Stimulated activated naive CD4-positive, alpha-beta T cell treated with Interleukin-2 at 50 U/mL for 16 hours (primary cell): ENCODE measurements around the gene WWOX.

ENCODE experiments used
- DNase-seq: peaks from one replicate; lab custom pipeline; 2025; lab: John Stamatoyannopoulos, UW

WWOX gene

DNA sequence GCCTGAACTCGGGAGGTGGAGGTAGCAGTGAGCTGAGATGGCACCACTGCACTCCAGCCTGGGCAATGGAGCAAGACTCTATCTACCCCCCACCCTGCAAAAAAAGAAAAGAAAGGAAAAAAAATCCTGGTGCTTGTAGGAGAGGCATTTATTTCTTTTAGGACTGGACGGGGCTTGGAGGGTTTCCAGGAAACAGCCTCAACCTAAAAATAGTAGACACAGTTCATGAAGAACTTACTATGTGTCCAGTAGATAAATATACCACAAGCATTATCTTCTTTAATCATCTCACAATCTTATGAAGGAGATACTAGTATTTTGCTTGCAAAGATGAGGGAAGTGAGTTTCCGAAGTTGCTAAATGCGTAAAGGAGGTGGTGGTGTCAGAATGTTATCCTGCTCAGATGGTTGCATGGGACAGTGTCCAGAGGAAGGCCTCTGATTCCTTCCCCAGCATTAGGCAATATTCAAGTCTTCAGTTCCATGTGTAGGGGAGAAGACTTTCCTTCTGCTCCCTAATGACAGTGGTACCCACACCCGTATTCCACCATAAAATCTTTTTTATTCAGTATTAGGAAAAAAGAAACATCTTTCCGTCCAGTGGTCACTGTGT, 263.2 kb downstream of the WWOX start:
- no peak for DNase-seq

DNA sequence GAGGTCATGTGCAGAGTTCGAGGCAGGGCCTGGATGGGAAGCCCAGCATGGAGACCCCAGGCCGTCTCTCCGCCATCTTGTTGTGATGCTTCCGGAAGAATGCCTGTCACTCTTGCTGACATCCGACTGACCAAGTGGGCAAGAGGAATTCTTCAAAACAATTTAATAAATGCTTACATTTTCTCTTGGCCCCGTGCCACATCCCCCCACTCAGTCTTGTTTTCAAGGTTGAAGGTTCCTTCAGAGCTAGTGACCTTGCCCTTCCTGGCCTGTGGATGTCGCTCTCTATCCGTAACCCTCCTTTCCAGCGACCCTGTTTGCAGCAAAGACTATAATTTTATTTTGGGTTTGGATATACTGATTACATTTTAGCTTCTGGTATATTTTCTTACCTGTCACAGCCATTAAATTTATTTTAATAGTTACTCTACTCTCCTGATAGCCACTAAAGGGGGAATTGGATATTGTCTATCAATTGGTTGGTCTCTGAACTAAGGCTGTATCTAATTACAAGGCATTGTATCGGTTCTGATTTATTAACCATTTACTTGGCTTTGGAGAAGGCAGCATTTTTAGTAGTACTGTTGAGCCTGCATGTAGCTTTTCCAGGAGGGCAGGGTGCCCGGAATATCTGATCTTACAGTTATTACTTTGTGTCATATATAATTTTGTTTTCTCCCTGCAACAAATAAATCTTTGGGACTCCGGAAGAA, 264.5 kb downstream of the WWOX start:
- no peak for DNase-seq

DNA sequence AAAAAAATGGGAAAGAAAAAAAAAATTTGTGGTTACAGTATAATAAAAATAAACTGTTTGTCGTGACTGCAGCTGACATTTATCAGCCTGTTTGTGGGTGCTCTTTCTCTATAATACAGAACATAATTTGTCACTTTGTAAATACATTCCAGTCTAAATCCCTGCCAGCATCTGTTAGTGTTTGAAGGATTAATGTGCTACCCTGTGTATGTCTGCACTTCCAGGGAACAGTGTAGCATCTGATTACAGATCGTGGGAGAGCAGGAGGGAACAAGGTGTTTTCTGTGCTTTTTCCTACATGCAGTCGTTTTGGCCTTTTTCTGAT, 265.1 kb downstream of the WWOX start:
- DNase-seq = no peak

DNA sequence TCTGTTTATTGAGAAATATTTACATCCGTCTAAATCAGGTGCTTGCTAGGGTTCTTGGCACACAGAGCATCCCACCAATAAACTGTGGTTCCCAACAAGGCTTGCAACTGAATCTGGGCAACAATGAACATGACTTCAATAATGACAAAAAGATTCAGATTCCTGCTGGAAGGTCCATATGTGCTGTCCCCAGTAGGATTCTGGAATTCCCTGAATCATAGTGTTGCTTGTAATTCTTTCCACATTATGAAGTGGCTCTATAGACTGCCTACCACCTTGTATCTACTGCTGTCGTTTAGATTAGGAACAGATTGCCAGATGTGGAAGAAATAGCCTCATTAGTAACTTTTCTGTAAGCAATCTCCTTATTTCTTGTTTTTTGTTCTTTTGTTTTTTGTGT, 265.9 kb downstream of the WWOX start:
- DNase-seq = no peak

DNA sequence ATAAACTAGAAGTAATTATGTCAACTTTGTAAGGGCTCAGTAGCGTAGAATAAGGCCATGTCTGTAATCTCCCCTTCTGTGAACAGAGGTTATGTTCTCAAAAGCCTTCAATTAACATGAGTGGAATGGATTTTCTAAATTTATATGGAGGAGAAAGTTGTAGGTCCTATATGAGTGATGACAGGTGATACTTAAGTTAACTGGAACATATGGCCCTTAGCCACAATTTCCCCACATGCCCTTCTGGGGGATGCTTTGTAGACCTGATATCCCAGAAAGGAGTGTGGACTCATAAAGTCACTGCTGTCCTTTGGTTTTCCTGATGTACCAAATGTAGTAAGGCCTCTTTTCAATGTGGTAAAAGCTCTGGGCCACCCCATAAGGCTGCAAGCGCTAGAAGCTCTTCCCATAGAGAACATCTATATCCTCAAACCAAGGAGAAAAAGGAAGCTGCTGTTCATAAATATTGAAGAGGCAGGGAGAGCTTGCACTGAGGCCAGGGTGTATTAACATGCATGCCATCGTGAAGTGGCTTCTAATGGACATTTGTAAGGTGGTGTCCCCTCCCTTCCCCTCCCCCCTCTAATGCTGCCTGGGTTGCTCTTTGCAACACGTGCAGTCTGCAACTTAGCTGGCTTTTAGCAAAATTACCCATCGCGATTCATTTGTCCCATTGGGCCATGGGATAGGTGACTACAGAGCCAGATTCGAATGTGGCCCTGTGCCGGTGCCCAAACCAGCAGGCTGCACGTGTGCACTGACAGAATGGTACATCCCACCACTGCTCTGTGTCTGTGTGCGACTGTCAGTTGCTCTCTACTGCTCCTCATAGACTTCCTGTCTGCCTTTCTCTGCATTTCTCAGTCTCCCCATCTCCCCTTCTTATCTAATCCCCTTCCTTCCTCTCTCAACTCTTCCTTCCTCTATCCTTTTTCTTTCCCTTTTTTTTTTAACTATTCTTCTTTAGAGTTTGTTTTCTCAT, 269.0 kb downstream of the WWOX start:
- DNase-seq = no peak

DNA sequence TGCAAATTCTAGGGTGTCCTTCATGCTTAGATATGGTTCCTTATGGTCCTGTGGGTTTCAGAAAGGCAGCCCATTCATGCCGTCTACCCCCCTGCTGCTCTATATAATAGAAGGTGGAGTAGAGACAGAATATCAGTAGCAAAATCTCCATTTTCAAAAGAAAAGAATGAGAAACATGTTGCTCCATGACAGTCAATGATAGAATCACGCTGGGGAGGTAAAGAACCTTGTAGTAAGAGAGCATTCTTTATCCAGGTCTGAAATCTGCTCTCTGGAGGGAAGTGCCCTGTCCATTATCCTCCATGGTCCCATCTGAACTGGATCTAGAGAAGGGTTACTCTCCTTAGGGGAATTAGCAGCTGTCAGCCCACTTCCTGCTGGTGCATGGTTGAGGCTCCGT, 272.8 kb downstream of the WWOX start:
- DNase-seq = no peak

DNA sequence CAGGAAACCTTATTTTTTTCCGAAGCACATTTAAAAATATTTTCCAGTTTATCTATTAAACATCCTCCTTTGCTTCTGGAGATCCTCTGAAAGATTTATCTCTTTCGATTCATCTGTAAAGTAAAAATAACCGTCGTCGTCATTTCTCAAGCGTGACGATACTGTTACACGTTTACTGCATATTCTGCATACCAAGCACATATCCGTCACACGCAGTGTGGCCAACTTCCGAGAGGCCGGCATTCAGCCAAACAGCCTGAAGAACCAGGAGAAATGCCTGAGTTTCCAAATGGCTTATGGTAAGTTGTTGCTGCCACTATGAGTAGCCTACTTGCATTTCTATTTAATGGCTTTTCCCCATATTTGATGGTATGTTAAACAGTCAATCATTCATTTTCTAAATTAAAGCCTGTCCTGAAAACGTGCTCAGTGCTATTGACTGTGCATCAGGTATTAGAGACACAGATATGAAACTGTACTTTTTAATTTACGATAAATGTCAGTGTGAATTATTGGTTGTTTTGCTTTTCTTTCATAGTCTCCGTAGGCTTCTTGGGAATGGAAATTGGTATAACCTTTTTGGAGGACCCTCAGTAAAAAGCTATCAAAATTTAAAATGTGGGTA, 275.7 kb downstream of the WWOX start:
- no peak for DNase-seq

DNA sequence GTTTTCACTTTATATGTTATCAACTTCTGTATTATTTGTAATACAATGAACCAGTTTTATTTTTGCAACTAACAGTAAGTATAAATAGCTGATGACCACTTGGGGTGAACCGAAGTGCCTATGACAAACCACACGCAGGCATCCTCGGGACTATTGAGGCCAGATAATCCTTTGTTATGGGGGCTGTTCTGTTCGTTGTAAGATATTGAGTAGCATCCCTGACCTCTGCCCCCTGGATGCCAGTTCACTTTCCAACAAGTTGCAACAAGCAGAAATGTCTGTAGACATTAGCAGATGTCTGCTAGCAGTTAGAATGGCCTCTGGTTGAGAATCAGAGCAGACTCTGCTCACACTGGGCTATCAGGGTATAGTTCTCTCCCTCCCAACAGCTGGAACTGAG, 277.0 kb downstream of the WWOX start:
- DNase-seq = no peak

DNA sequence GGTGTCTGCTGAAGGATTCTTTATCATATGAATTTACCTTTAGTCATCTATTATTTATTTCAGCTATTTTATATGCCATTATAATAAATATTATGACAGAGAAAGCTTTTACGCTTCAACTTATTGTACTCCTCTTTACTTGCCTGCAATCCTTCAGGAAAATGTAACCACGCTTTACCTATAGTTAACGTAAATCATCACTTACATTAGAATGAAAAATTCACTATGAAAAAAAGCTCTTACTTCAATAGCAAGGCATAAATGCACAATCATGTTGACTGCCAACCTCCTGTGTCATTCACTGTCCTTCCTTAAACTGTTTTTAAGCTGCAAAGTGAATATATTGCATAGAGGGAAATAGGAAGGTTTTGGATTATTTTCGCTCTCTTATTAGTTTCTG, 277.9 kb downstream of the WWOX start:
- DNase-seq = no peak

DNA sequence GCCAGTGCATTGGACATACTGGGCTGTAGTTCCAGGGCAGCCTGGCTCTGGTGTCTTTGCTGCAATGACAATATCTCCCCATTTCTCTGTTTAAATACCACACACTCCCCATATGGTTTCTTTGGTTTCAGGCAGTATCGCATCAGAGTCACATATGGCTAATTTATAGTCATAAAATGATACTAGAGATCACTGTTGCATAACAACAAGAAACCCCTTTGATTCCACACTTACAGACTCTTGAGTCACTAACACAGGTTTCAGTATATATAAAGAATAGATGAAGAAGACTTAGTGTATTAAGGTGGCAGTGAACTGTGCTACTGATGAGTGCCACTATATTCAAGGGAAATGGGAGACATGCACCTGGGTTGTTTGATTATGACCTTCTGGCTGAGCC, 281.6 kb downstream of the WWOX start:
- DNase-seq = no peak

DNA sequence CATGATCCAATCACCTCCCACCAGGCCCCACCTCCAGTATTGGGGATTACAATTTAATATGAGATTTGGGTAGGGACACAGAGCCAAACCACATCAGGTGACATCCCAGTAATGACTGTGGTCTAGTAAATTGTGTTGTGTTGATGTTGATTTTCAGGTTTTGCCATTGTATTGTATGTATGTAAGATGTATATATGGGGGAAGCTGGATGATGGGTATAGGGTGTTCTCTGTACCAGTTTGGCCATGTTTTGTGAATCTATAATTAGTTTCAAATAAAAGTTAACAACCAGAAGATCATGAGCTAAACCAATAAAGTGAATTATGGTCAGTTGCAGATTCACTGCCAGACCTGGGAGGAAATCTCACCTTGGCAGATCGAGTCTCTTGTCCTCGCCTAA, 283.7 kb downstream of the WWOX start:
- no peak for DNase-seq

DNA sequence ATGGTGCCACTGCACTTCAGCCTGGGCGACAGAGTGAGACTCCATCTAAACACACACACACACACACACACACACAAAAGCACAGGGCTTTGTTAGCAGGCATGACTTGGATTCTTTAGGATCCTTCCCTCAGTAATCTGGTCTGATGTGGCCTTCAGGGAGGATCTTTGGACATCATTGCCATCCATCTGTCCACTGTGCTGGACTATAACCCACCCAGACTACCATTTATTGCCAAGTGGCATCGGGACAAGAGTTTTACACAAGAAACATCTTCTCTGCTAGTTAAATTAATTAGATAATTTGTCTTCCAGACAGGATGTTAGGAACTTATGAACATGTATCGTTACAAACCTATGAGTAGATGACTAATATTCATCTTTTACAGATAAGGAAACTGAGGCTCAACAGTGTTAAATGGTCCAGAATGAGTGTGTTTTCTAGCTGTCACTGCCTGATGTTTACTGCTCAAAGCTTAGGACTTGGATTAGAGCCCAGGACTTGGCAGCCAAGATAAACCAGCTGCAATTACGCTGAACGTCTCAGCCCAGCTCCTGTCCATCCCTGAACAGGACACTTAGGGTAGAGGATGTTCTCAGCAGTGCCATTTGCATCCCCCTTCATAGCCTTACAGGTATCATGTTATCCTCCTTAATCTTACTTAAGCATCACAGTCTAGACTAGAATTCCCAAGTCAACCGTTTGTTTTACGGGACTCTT, 285.8 kb downstream of the WWOX start:
- DNase-seq = no peak

DNA sequence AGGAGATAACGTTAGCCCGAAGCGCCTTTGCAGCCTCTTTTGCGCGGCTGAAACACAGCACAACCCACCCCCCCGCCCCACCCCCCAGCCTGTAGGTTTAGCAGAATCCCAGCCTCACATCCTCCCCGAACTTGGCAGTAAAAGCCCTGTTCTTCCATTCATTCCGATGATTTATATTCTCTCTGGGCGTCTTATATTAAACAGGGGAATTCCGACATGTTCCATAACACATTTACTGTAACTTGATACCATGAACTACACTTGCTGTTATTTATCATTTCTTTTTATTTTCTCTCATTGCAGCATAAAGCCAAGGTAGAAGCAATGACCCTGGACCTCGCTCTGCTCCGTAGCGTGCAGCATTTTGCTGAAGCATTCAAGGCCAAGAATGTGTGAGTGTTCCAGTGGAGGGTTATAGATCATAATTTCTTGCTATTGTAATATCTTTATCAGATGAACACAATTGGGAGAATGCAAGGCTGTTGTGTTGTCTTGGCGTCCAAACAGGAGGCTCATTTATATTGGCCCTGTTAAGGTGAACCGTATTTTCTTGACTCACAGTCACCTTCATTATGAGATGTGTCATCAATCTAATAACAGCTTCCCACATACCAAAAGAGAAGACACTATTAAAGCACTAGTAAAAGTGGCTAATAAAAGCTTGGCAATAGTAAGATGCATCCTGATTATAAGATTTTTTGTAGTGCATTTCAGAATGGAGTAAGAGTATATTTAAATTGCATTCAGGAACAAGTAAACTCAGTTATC, 287.3 kb downstream of the WWOX start:
- DNase-seq = no peak

DNA sequence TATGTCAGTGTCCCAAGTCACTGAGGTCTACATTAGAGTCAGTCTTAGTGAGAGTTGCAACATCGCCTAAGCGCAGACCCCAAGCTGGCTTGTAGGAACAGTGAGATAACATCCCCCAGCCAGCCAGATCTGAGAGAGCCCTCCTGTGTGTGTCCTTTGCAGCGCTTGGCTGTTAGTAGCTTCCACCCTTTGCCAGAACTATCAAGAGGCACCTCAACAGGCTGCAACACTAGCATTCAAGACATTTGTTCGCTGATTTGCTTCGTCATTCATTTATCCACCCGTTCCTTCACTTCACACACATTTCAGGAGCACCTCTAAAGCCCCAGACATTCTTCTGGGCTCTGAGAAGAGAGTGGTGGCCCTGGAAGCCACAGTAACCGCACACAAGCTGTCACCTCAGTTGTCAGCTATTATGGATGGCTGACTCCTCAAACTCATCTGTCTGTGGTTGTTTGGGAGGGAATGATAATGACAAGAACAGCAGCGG, 289.6 kb downstream of the WWOX start:
- no peak for DNase-seq

DNA sequence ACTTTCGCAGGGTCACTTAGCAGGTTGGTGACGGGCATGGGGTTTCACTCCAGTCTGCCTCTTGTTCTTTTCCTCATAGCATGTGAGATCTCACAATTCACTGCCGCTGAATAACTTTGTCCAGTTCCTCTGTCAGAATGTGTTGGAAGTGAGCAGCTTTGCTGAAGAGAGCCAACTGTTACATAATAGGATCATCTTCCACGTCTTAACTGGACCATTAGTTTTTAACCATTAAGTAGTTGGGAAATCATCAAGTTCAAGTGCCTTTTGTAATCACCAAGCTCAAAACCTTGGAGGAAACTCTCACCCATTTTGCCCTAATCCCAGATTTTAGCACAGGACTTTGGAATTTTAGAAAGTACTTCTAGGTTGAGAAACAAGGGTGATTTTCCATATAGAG, 290.6 kb downstream of the WWOX start:
- no peak for DNase-seq

DNA sequence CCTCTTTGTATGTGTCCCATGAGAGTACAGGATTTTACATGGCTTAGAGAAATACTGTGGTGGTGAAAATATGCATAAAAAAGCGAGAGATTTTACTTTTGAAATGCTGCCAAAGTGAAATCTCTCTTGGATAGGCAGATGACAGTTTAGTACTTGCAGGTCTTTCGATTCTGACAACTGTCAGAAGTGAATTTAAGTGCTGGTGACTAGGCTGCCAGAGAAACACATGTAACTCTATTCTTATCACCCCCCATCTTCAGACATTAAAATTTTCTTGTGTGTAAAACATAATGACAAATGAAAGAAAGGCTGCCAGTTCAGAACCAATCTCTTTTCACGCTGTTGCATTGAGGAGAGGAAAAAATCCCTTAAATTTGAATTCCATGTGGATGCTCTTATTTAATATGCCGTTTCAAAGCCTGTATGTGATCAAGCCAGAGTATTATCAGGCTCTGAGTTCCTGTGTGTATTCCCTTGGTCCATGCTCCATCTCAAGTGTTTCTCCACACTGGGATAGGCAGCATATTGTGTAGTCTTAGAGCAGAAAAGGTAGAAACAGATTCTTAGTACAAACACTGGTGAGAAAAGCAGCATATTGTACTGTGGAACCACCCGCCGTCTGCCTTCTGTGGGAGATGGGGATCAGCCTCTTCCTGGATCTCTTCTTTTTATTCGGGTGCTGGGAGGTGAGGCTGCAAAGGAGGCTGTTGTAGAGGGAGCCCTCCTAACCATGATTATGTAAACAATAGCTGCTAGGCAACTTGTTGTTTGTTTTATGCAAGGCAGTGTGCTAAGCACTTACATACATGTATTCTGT, 291.3 kb downstream of the WWOX start:
- DNase-seq = no peak

DNA sequence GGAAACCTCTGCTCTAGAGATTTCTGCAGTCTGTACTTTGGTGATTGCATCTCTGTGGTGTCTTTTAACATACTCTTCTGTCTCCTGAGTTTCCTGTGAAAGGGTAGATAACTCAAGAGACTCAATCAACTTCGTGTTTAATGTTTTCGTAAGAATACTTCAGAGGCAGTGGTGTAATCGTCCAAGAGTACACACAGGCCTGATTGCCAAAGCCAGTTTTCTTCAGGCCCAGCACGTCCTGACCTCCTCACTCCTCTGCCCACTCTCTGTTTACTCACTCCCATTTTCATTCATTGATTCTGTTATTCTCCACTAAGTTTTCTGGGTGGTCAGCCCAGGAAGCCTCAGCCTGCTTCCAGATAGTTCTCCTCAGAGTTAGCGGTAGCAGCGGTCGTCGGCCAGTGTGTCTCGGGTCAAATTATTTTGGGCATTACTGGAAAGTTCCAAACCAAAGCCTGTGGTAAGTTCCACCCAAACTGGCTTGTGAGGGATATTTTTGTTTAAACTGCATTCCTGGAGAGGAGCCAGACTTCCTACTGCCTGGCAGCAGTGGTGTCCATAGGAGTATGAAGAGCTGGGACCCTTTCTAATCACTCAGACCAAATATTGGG, 293.2 kb downstream of the WWOX start:
- no peak for DNase-seq

DNA sequence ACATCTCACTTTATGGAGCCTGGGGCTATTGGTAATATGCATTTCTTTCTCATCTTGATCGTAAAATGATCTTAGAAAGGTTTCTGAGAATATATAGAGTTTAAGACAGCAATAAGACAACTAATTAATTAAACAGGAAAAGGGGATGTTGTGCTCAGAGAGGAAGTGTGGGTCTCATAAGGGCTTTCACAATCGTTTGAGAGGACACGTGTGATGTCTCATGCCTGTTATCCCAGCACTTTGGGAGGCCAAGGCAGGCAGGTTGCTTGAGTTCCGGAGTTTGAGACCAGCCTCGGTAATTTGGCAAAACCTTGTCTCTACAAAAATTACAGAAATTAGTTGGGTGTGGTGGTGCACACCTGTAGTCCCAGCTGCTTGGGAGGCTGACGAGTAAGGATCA, 295.6 kb downstream of the WWOX start:
- DNase-seq = no peak

DNA sequence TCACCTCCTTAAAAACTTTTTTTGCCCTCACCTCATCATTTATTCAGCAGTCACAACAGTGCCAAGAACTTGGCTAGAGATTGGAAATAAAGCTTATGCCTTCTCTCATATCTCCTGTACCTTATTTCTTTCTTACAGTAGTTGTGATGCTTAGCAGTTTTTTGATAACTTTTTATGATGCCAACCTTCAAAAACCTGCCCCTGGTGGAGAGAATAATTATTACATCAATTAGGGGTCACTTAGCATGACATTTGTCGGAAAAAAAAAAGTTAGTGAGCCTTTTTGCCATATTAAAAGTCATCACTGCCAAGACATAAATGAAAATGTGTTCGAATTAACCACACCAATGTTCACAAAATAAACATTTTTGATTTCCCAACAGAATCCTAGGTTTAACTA, 296.6 kb downstream of the WWOX start:
- DNase-seq = no peak

DNA sequence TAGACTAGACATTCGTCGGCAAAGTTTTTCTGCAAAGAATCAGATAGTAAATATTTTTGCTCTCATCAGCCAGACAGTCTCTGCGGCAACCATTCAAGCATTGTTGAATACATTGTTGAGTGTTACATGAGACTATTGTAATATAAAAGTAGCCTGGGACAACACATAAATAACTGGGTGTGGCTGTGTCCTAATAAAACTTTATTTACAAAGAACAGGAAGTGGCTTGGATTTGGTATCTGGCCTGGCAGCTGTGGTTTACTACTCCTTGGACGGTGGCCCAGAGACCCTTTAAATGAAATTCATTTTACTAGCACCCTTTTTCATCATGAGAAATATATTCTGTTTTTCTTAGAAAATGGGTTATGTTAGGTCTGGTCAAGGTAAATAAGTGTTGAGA, 297.2 kb downstream of the WWOX start:
- DNase-seq = no peak
